ENCODE data around the gene ORC6.

Gene ORC6

GRCh38 chr16:46730801-46731690 lies 41.6 kb downstream of the ORC6 start:
- DNase-seq (ENCODE audit: low read depth in 3 of 3, low spot score in 1 of 3): no peak

- DNase-seq (ENCODE audit: low read depth in 3 of 3, low spot score in 1 of 3): no peak
Observed at GRCh38 chr16:46731691-46732555, 42.5 kb downstream of the ORC6 start.

- DNase-seq (ENCODE audit: low read depth in 3 of 3, low spot score in 1 of 3): no peak
Observed at GRCh38 chr16:46732561-46732960, 43.1 kb downstream of the ORC6 start.

GRCh38 chr16:46733319-46733830 lies 43.9 kb downstream of the ORC6 start:
- no peak for DNase-seq (ENCODE audit: low read depth in 3 of 3, low spot score in 1 of 3)

- DNase-seq (ENCODE audit: low read depth in 3 of 3, low spot score in 1 of 3): no peak
Observed at GRCh38 chr16:46736695-46737094, 47.2 kb downstream of the ORC6 start.

- DNase-seq (ENCODE audit: low read depth in 3 of 3, low spot score in 1 of 3): no peak
Observed at GRCh38 chr16:46737621-46738214, 48.3 kb downstream of the ORC6 start.

- DNase-seq (ENCODE audit: low read depth in 3 of 3, low spot score in 1 of 3): no peak
Observed at GRCh38 chr16:46739934-46740333, 50.5 kb downstream of the ORC6 start.

GRCh38 chr16:46743232-46743719 lies 53.8 kb downstream of the ORC6 start:
- no peak for DNase-seq (ENCODE audit: low read depth in 3 of 3, low spot score in 1 of 3)

- no peak for DNase-seq (ENCODE audit: low read depth in 3 of 3, low spot score in 1 of 3)
Observed at GRCh38 chr16:46745617-46746016, 56.2 kb downstream of the ORC6 start.

- DNase-seq (ENCODE audit: low read depth in 3 of 3, low spot score in 1 of 3): no peak
Observed at GRCh38 chr16:46746821-46747776, 57.6 kb downstream of the ORC6 start.

All from stimulated activated CD4-positive, alpha-beta T cell treated with anti-CD3 and anti-CD28 coated beads, TNF-alpha, amount 100 ng/mL, for 1 hour (primary cell).